ENCODE data around the gene ROPN1L.
"Not testable (repeated sequence)": the region's sequence is repeated elsewhere in the genome, so short reads cannot be mapped to it uniquely, and the experiment has no call there.

The ROPN1L gene

GRCh38 chr5:10441083-10441991 lies at the start of gene ROPN1L:
Gene ROPN1L, plus strand, starts transcription at chr5:10441879. Its CDS starts 289 bp downstream, at chr5:10442168.
- DNase-seq: peak; percentile 68

- not testable (repeated sequence) for DNase-seq
These were observed 48.9 kb upstream of the ROPN1L start for GRCh38 chr5:10392567-10393328.

- DNase-seq: no peak
These were observed 48.2 kb upstream of the ROPN1L start for GRCh38 chr5:10393491-10393890.

- DNase-seq: no peak
These were observed 45.1 kb upstream of the ROPN1L start for GRCh38 chr5:10396552-10396951.

- DNase-seq: no peak
These were observed 41.8 kb upstream of the ROPN1L start for GRCh38 chr5:10399839-10400238.

GRCh38 chr5:10400411-10400810 lies 41.3 kb upstream of the ROPN1L start:
- DNase-seq: no peak

- no peak for DNase-seq
These were observed 40.8 kb upstream of the ROPN1L start for GRCh38 chr5:10400831-10401230.

- no peak for DNase-seq
These were observed 40.2 kb upstream of the ROPN1L start for GRCh38 chr5:10401498-10401897.

- no peak for DNase-seq
These were observed 37.9 kb upstream of the ROPN1L start for GRCh38 chr5:10403829-10404228.

GRCh38 chr5:10406651-10407050 lies 35.0 kb upstream of the ROPN1L start:
- DNase-seq: no peak

GRCh38 chr5:10409504-10409903 lies 32.2 kb upstream of the ROPN1L start:
- no peak for DNase-seq

- DNase-seq: no peak
These were observed 31.0 kb upstream of the ROPN1L start for GRCh38 chr5:10410662-10411061.

- DNase-seq: no peak
These were observed 30.3 kb upstream of the ROPN1L start for GRCh38 chr5:10411336-10411735.

- no peak for DNase-seq
These were observed 24.8 kb upstream of the ROPN1L start for GRCh38 chr5:10416868-10417267.

- no peak for DNase-seq
These were observed 22.9 kb upstream of the ROPN1L start for GRCh38 chr5:10418654-10419345.

GRCh38 chr5:10420468-10420867 lies 21.2 kb upstream of the ROPN1L start:
- no peak for DNase-seq

GRCh38 chr5:10420932-10421331 lies 20.7 kb upstream of the ROPN1L start:
- no peak for DNase-seq

GRCh38 chr5:10421896-10422691 lies 19.6 kb upstream of the ROPN1L start:
- DNase-seq: no peak

- no peak for DNase-seq
These were observed 18.7 kb upstream of the ROPN1L start for GRCh38 chr5:10423022-10423421.

- DNase-seq: no peak
These were observed 17.5 kb upstream of the ROPN1L start for GRCh38 chr5:10424124-10424731.

- DNase-seq: no peak
These were observed 14.5 kb upstream of the ROPN1L start for GRCh38 chr5:10427201-10427600.

- DNase-seq: no peak
These were observed 13.7 kb upstream of the ROPN1L start for GRCh38 chr5:10427978-10428377.
